Stimulated activated CD4-positive, alpha-beta T cell treated with anti-CD3 and anti-CD28 coated beads, Interleukin-12 subunit alpha, Interleukin-12 subunit beta, amount 100 ng/mL, for 4 hours (primary cell): ENCODE measurements around the gene BSCL2.
"Not testable (repeated sequence)": the region's sequence is repeated elsewhere in the genome, so short reads cannot be mapped to it uniquely, and the experiment has no call there.

ENCODE experiments used
- DNase-seq: peaks from one replicate; pipeline ENCODE4 v3.0.0-alpha.2; 2020

BSCL2 gene

GRCh38 chr11:62716816-62717215, 9.6 kb upstream of the BSCL2 start:
- no peak for DNase-seq

DNA sequence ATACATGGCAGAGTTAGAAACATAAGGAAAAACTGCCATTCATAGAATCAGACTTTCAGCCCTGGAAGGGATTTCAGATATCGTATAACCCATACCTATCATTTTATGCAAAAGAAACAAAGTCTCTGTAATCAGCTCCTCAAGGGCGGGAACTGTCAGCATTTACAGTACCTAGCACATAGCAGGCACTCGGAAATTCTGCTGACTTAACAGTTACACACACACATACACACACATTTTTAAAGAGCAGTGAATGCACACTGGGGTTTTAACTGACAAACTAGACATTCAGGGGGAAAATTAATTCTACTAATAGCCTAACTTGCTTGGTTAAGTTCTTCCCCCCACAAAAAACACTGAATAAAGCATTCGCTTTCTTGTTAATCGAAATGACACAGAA, 9.0 kb upstream of the BSCL2 start:
- no peak for DNase-seq

DNA sequence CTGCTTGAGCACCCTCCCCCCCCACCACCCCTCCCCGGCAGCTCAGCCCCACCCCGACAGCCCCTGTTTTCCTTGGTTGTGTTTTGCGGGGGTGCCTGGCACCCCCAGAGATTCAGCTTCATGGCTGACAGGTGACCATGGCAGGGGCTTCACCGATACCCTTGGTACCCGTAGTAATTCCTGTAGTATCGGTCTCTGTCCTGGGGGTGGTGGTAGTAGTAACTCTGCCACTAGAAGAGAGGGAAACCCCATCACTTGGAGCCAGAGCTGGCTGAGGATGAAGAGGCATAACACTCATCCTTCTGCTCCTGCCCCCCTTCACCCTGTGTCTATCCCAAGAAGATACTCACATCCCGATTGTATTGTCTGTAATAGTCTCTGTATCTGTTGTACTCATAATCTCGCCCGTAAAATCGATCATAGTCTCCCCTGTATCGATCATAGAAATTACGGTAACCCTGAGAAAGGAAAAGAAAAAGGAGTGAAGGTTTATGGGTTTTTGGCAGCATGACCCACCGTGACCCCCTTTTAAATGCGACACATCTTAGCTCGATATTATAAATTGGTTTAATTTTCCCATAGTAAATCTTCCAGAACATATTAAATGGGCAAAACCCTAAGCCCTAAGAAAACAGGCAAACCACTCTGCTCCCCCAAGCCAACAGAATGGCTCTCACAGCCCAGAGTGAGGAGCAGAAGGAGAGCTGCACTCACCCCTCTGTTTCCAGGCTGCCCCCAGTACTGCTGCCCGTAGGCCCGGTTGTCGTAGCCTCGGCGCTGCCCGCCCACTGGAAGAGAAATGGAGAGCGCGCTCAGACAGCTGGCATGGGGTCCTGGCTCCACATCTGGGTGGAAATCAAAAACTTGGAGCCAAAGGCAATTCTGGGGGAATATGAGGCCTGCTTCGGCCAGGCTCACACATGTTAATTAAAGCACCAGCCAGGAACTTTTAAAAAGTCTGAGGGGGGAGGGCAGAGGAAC, 8.2 kb upstream of the BSCL2 start:
- no peak for DNase-seq

GRCh38 chr11:62713343-62713742, 6.1 kb upstream of the BSCL2 start:
- DNase-seq = no peak

DNA sequence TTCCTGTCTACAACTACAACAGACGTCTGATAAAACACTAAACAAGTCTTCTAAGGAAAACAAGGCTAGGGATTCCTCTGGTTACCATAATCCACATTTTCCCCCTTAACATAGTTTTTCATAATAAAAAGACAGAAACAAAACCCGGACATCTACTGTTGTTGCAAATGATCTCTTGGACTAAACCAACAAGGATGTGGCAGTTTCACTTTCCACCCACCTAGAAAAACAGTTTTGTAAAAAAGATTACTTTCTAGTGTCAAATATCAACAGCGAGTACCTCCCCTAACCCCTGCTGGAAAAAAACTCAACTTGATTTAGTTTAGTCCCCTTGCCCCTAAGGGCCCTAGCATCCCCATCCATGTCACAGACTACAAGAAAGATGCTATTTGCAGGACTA, 5.6 kb upstream of the BSCL2 start:
- no peak for DNase-seq

GRCh38 chr11:62712276-62712812, 5.1 kb upstream of the BSCL2 start:
- DNase-seq = no peak

- DNase-seq = no peak
Observed at GRCh38 chr11:62710001-62710345, 2.7 kb upstream of the BSCL2 start.

- DNase-seq = peak; percentile 90
Observed at GRCh38 chr11:62709247-62710000, 2.2 kb upstream of the BSCL2 start.

DNA sequence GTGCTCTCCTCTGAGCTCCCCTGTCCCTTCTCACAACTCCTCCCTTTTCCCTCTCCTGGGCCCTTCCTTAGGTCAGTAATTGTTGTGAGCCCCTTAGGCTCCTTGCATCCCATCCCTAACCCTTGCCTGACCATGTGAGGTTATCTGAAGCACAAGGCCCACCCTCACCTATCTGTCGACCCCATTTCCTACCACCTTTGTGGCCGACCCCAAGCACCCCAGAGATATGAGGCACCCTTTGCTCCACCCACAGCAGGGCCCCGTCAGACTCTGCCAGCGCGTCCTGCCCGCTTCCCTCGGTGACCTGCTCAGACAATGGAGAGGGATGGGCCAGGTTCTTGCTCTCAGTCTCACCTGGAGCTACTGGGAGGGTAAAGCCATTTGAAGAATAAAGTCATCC, 1.6 kb upstream of the BSCL2 start:
- peak; percentile 43 for DNase-seq

DNA sequence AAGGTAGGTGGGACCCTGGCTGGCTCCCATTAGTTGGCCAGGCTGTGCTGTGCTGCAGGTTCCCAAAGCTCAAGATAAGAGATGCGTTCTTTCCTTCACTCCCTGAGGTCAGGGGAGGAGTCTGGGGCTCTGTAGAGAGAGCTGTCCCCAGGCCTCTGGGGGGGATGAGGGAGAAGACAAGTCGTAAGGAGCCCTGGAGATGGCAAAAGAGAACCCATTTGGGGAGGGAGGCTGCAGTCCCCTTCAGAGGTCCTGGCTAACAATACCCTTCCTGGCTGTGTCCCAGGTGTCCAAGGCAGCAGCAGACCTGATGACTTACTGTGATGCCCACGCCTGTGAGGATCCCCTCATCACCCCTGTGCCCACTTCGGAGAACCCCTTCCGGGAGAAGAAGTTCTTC, 1.2 kb upstream of the BSCL2 start:
- DNase-seq = no peak

DNA sequence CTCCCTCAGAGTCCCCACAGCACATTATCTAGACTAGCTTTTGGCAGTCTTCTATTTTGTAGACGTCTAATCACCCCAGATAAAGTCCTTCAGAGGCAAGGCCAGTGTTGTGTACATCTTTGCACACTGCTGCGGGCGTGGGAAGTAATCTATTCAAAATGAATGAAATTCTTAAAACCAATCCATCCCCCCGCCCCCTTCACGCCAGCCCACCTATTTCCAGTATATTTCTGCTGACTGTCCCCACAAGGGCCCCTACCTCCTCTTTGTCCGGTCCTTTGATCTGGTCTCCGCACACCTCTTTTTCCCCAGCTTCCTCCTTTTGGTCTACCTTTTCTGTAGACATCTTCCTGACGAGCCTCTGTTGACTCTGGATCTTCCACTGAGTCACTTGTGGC, 375 bp downstream of the BSCL2 start:
- no peak for DNase-seq

DNA sequence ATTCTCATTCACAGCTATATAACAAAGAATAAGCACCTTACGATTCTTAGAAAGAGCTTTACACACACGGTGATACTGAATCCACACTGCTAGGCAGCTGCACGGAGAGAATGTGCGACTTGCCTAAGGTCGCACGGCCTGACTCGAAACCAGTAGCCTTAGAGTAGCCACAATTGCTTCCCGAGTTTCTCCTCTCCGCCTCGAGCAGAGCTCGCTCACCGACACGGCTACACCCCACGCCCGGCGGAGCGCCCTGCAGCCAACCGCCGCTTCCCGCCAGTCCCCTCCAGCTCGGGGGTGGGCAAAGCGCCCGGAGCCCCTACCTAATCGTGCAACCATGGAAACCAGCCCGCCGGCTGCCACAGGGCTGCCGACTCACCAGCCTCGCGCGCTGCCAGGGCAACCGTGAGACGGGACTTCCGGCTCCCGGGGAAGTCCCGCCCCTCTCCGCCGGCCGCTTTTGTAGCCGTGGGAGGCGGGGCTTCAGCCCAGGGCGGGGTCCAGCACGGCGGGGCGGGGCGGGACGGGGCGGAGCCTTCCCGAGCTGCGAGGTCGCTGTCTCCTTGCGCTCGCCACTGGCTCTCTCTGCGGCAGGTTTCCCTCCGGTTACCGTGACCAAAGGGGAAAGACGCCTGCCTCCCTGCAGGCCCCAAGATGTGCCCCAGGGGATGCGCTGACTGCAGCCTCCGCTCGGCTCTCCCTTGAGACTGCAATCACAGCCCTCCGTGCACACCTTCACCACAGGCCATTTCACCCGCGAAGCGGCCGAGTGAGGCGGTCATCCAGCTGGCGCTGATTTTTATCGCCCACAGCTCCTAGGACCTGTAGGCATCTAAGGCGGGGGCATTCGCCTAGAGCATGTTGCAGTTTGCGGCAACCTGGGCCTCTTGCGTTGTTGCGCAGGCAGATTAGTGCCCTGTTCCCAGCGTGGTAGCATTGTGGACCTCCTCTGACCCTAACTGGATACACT, 1.1 kb downstream of the BSCL2 start:
- DNase-seq = peak; percentile 96

GRCh38 chr11:62705413-62705812, 1.8 kb downstream of the BSCL2 start:
- DNase-seq = no peak

- DNase-seq = not testable (repeated sequence)
Observed at GRCh38 chr11:62703921-62704320, 3.3 kb downstream of the BSCL2 start.

DNA sequence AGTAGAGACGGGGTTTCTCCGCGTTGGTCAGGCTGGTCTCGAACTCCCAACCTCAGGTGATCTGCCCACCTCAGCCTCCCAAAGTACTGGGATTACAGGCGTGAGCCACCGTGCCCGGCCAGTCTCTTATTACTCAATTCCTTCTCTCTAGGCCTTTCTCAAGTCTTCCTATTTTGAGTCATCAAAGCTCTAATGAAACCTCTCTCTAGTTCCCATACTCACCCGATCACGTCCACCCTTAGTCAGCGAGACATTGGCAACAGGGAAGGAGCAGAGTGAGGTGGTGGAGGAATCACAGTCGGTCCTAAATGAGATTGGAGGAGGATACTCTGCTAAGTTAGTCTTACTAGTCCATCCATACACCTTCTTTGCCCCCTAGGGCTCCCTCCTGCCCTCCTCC, 5.0 kb downstream of the BSCL2 start:
- no peak for DNase-seq

GRCh38 chr11:62694455-62695167, 12.6 kb downstream of the BSCL2 start:
- DNase-seq = peak; percentile 67

GRCh38 chr11:62693624-62694023, 13.6 kb downstream of the BSCL2 start:
- DNase-seq = not testable (repeated sequence)

DNA sequence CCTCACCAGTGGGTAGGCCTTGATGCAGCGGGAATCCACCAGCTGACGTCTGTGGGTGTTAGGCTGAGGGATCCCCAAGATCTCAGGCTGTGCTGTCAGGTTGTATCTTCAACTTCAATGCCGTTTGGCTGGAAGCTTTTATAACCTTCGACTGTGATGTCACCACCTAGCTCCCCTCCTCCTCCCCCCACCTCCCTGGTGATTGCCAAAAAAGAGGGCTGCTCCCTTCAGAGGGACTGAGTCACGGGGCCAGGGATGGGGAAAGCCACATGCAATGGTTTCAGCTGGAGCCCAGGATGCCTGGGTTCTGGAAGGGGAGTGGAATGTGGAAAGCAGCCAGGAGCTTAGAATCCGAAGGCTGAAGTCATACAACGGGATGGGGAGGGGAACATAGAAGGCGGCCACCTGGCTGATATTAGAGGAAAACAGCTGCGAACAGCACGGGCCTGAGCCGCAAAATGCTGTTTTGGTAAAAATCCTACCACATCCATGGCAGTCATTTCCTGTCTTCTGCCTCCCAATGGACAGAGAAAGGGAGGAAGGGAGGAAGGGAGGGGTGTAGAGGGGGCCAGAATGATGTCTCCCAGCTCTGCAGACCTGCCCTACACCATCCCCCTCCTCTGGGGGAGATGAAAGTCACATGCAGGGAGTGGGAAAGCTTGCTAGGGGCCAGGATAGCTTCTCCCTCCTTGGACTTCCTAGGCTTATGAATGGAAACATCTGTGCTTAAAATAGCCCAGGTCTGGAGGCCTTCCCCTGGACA, 17.6 kb downstream of the BSCL2 start, which contains the start of gene LRRN4CL:
Gene LRRN4CL, minus strand, starts transcription at position 110 of the 763 bp plus-strand sequence. CDS start 1,022 bp downstream, outside the sequence.
- DNase-seq = no peak

GRCh38 chr11:62688491-62688890, 18.7 kb downstream of the BSCL2 start:
- DNase-seq = no peak

GRCh38 chr11:62687508-62688396, 19.5 kb downstream of the BSCL2 start:
- no peak for DNase-seq
